Dermis blood vessel endothelial cell (primary cell): ENCODE measurements around the gene SNRNP25. TPM values are rescaled to one million over a fixed set of nuclear protein-coding genes. Genes with fewer than 3 reads are reported as not detected.

ENCODE experiments used
- DNase-seq: peaks from one replicate; pipeline ENCODE4 v3.0.0; 2010
- total RNA-seq: library from RNA; depleted of rRNA; stranded (reverse); fragments of >200 nt; gene quantifications from 2 replicates; pipeline ENCODE4 v1.2.3, GENCODE V29; 2014

Gene SNRNP25
- total RNA-seq, 1 donor from 2014 or later, result 17.9 TPM

DNA sequence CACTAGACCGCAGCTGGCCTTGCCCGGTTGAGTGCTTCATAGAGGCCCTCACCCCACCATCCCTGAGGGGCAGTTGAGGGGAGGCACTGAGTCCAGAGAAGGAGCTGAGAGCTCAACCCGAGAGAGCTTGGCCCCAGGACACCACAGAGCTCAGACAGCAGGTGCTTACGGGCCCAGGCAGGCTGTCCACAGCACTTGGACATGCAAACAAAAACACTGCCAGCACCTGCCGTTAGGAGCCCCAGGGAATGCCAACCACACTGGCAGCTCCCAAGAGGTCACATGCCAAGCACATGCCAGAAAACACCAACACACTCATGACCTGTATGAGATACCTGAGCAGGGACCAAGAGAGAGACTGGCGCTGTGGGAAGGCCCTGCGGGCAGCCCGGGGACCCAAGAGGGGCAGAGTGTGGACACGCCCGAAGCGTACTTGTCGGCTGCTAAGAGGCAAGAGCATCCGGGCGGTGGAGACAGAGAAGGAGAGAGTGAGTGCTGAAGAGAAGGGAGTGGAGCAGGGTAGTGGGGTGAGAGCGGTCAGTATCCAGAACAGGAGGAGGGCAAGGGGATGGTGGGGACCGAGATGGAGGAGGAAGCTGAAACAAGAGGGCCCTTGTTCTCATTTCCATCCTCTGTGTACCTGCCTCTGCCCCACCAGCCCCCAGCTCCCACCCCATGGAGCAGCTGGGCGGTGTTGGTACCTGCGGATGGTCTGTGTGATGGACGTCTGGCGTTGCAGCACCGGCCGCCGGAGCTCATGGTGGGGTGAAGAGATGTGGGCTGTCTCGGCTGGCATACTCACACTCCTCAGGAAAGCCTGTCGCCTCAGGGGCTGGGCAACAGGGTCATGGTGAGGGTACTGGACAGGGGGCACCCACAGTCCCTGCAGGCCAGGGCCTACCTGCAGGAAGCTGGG lies 10.6 kb downstream of the SNRNP25 start:
- DNase-seq, result no peak

DNA sequence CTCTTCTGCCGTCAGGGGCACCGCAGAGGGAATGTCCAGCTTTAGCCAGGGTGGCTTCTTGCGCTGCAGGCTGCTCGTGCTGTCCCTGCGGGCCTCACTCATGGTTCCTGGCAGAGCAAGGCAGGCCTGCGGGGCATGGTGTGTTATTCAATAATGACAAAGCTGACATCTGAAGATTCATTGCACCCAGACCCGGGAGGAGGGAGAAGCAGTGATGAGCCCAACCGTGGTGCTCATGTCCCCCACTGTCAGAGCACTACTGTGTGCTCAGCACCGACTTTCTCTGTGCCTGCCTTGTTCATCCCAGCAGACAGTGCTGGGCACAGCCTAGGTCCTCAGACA lies 11.3 kb downstream of the SNRNP25 start:
- no peak for DNase-seq

DNA sequence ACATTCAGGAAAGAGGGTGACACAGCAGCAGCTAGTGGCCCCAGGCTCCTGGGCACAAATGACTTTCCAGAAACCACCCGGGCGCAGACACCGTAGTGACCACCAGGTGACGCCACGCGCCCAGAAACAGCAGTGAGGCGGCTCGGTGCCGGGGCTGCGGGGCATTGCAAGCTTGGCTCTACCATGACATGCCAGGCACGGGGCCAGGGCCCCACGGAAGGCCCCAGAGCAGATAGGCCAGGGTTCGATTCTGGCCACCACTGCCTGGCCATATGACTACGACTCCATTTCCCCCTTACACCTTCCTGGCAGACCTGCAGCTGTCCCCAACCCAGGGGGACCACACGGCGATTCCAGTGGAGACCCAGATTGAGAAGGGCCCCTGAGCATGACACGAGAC lies 12.1 kb downstream of the SNRNP25 start:
- peak; percentile 87 for DNase-seq

DNA sequence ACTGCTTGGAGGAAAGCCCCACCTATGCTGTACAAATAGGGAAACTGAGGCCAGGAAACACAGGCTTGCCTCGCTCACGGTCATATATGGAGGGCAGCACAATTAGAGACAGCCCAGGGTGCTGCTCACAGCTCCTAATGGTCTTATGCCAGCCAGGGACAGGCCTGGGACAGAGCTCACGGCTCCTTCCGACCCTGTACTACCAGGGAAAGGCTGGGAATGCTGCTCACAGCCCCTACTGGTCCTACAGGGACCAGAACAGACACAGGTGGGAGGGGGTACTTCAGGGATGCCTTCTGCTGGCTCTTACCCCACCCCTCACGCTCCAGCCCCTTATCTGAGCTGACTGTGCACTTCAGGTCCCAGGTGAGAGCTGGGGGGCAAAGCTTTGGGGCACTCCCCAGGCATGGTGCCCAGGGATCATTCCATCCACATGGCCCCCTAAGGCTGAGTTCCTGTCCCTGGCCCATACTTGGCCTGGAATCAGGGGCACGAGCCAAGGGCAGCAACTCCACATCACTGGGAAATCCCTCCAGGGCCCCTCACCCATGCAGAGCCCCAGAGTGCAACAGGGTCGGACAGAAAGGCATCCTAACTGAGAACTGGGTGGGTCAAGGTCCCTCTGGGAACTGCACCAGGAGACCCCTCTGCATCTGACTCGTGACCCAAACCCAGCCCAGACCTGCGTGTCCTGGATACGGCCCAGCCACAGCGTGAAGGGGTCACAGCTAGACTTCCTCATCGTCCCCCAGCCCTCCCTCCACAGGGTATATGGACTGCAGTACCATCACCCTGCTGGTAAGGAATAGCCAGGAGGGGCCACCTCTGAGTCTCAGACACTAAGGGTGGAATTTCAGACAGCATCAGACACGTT lies 12.9 kb downstream of the SNRNP25 start:
- no peak for DNase-seq

DNA sequence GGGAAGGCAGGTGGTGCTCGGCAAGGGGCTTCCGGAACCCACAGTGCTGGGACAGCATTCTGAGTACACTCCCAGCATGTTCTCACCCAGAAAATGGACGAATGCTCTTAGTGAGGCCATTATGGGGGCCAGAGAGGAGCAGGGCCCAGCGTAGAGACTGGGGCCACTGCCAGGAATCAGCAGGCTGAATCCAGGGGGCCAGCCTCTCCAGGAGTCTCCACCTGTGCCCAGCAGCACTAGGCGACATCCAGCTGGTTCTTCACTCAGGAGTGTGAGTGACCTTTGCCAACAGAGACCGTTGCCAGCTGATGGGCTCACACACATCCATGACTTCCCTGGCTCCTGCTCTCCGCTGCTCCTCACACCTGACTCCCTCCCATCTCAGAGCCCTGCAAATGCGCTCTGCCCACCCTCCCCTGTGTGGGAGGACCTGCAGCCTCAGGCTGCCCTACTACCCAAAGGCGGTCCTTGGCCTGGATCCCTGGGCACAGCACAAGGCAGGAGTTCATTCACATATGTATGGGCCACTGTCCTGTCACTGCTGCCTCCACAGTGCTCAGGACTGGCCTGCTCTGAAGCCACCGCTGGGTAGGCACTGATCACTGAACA lies 13.7 kb downstream of the SNRNP25 start:
- no peak for DNase-seq

DNA sequence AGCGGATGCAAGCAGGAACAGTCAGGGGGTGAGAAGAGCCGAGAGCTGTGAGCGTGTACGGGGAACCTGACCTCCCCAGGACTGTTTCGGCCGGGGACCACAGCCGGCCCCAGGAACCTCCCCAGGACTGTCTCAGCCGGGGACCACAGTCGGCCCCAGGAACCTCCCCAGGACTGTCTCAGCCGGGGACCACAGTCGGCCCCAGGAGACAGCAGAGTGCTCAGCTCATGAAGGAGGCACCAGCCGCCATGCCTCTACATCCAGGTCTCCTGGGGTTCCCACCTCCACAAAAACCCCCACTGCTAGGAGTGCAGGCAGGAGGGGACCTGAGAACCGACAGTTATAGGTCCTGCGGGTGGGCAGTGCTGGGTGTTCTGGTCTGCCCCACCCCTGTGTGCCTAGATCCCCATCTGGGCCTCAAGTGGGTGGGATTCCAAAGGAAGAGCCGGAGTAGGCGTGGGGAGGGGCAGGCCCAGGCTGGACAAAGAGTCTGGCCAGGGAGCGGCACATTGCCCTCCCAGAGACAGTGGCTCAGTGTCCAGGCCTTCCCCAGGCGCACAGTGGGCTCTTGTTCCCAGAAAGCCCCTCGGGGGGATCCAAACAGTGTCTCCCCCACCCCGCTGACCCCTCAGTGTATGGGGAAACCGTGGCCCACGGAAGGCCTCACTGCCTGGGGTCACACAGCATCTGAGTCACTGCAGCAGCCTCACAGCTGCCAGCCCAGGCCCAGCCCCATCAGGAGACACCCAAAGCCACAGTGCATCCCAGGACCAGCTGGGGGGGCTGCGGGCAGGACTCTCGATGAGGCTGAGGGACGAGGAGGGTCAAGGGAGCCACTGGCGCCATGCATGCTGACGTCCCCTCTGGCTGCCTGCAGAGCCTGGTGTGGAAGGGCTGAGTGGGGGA lies 14.5 kb downstream of the SNRNP25 start:
- no peak for DNase-seq

DNA sequence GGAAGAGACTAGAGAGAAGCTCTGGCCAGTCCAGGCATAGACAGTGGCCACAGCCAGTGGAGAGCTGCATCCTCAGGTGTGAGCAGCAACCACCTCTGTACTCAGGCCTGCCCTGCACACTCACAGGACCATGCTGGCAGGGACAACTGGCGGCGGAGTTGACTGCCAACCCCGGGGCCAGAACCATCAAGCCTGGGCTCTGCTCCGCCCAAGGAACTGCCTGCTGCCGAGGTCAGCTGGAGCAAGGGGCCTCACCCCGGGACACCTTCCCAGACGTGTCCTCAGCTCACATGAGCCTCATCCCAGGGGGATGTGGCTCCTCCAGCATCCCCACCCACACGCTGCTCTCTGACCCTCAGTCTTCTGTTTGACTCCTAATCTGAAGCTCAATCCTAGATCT lies 15.6 kb downstream of the SNRNP25 start:
- no peak for DNase-seq

DNA sequence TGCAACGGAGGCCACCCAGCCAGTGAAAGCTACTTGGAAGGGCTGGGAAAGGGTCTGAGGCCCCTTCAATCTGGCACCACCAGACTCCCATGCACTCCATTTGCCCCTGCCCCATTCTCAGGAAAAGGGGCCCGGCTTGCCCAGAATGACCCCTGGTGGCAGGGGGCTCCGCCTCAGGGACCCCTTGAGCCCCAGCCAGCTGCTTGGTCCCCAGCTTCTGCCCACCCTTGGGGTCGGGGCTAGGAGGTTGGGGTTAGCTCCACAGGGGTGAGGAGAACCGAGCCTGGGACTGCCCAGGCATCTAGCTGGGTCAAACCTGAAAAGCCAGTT lies 17.5 kb downstream of the SNRNP25 start:
- DNase-seq, result no peak

DNA sequence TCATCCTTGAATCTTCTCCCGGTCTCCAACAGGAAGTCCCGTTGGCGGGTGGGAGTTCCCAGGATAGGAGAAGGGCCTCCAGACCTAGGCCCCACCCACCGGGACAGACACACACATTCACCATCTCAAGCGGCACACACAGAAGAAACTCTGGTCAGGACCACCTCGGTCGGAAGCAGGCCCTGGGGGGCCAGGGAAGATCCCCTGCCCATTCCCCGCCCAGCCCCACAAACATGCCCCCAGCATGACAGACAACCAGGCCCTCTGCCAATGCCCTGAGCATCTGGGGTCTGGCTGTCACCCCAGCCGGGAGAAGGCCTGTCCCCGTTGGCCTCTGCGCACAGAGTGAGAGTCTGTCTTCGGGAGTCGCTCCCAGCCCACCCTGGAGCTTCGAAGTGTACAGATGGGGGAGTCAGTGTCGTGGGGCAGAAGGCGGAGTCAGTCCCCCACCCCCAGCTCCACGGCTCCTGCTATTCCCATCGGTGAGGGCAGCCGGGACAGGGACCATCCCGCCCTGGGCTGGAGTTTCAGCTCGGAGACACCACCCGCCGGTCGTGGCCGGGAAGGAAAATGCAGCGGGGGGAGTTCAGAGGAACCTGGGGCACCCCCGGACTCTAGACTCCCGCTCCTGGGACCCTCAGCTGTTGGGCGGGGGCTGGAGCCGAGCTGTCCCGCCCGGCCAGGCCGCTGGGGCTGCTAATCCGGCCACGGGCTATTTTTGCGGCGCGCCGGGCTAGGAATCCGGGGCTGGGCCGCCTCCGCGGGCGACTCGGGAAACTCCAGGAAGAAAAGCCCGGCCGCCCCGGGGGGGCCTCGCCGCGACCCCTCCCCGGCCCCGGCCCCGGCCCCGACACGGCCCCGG lies 18.1 kb downstream of the SNRNP25 start:
- DNase-seq, result peak; percentile 60

DNA sequence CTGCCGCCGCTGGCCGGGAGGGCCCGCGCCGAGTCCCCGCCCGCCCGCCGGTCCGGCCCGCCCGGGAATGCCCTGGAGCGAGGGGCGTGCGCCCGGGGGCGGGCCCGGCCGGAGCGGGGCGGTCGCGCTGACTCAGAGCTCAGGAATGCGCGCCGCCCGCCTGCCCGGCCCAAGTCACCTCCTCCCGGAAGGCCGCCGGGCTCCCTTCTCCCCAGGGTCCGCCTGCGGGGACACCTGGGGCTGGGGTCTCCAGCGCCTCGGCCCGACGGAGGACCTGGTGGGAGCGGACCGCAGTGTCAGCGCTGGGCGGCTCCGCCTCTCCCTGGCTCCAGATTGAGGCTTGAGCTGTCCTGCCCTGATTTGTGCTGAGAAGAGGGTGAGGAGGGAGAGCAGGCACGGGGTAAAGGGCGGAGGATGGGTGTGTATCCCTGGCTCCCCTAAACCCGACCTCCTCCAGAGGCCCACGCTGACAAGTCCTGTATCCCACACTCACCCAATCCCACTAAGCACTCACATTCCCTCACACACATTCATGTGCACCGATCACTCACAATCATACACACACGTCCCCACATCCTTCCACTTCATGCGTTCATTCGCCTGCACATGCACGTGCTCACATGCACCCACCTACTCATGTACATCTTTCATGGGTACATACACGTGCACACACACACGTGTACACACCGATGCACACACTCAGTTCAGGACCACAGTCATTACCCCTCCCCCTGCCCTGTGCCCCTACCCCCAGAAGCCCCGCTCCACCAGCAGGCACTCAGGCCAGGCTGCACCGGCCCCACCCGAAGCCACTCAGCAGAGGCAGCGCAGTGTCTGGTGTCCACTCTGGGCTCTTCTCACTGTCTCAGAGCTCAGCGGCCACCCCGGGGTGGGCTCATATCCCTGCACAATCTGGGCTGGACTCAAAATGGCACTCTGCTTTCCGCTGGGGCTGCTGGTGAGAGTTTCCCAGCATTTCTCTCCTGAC lies 19.2 kb downstream of the SNRNP25 start, which contains the start of gene RHBDF1:
RHBDF1 (minus strand) TSS at position 71 of the 988 bp plus-strand sequence. CDS start 7,616 bp downstream, outside the sequence.
- peak; percentile 77 for DNase-seq

DNA sequence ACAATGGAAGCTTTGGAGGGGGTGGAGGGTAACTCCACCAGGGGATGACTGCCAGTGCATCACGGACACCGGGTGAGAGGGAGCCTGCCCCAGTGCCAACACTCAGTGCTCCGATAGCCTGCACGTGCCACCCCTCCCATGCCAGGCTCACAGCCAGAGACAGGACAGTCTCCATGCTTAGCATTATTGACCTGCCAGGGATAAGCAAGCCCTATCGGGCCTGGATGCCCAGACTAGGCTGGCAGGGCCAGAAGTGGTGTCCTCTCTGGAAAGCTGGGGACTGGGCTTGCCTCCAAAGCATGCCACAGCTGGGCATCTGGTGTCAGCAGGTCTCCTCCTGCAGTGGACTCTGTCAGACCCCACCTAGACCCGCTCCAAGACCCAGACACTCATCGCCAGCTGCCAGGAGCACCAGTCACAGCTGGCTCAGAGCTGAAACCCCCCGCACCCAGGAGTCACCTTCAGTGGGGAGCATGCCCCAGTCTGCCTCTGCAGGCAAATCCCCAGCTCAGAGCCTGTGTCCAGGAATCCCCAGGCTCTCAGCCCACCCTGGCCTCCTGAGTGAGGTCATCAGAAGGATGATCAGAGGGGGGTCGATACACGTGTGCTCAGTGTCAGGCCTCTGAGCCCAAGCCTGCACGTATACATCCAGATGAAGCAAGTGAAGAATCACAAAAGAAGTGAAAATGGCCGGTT lies 20.6 kb downstream of the SNRNP25 start:
- no peak for DNase-seq

DNA sequence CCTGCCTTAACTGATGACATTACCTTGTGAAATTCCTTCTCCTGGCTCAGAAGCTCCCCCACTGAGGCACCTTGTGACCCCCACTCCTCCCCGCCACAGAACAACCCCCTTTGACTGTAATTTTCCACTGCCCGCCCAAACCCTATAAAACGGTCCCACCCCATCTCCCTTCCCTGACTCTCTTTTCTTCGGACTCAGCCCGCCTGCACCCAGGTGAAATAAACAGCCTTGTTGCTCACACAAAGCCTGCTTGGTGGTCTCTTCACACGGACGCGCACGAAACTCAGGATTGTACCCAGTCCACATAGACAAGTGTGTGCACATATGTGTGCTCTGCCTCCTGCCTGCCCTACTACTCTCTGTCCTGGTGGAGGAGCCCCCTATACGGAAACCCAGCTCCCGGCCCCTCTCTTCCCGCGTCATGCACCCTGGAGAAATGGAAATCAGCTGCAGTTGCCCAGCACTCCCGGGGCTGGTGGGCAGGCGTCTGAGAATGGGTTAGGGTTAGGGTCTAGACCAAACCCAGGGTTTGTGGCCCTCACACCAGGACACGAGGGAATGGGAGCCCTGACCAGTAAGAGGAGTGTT lies 21.2 kb downstream of the SNRNP25 start:
- DNase-seq, result no peak

DNA sequence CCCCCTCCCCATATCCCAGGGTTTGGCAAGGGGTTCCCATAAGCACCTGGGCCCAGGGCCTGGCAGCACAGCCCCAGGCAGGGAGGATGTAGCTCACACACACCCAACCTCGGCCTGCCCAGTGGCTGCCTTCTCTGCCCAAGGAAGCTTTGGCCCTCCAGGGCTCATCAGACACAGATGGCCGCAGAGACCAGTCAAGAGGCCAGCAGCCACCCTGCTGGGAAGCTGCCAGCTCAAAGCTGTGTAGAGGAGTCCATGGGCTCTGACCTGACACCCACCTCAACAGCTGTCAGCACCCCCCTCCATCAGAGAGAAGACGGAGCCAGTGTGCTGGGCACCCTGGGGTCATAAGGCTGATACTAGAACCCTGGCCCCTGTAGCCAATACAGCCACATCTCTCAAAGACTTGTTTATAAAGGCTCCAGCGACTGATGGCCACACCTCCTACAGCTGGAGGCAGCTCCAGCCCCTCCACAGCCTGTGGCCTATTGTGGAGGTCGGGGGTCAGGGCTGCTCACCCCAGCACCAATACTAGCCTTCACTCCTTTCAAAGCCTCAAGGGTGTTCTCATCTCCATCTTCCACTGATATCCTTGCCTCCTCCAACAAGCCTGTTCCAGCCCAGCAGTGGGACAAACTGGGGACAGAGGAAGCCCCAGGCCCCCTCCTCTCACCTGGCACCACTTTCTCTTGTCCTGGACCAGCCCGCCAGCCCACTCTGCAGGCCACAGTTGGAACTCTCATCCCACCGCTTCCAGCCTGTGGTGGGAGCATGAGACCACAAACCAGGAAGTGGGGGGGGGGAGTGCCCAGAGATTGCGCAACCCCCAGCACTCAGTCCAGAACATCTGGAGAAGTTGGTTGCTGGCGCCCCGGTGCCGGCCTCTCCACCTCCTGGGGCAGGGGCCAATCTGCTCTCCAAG lies 22.2 kb downstream of the SNRNP25 start:
- peak; percentile 63 for DNase-seq

DNA sequence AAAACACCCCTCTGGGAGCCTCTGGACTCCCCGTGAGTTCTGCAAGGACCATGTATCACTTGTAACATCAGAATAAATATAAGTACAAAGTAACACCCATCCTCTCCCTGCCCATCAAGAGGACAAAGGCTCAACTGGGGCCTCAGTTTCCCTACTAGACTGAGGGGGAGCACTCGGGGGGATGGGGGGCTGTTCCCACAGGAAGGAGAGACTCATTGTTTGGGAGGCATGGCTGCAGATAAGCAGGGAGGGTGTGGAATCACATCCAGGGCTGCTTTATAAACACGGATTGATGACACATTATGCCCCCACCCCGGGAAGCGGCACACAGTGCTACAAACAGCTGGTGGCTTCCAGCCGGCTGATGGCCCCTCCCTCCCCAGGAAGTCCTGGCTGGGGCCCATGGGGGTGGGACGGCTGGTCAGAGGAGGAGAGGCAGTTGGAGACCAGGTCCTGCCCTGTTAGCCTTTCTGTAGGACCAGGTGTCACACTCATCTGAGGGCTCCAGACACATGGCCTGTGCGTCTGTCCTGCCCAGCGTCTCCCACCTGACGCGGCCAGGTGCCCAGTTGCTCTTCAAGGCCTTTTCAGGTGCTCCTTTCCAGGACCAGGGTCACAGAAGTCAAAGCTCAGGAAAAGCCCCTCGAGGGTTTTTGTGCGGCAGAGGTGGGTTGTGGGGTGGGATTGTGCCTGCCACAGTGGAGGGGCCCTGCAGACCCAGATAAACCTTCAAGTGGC lies 23.1 kb downstream of the SNRNP25 start:
- DNase-seq, result peak; percentile 72

DNA sequence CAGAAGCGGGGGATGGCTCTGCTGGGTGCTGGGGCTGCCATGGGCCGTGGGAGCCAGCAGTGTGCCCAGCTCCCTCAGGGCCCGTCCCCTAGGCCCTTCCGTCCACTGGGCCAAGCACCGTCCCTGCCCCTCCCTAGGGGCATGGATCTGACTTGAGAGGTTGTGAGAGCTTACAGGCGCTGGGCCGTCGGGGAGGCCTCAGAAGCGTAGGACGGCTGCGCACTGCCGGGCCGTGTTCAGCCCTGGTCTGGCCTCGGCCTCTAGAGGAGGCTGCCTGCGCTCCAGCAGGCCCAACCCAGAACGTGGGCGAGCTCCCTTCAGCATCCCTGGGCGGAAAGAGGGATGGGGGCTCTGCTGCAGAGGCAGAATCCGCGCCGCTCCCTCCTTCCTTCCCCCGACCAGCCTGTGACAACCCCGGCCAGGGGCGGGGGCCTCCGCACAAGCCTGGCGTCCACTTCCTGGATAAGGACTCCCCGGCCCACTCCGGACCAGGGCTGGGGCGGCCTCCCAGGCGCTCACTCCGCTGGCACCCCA lies 23.7 kb downstream of the SNRNP25 start:
- DNase-seq, result peak; percentile 75

DNA sequence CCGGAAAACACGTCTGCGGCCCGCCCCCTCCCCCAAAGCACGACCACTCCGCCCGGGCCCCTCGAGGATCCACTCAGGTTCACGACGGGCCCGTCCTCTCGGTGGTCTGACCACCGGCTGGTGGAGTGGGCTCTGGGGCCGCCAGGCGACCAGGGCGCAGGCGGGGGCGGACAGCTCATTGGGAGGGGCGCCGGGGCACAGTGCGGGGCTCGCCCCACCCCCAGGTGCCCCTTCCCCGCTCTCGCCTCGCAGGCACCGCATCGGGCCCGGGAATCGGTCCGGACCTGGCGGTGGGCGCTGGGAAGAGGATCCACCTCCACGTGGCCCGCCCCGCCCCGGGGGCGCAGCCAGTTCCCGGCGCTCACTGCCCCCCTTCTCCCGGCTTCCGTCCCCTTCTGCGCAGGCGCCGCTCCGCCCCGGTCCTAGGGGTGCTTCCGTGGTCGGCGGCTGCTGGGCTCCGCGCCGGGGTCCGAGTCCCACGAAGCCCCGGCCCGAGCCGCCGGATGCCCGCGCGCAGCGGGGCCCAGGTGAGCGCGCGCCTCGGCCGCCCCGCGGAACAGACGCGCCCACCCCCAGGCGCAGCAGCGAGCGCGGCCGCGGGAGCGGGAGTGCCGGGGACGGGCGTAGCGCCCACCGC lies 24.3 kb downstream of the SNRNP25 start, which contains the start of gene MPG:
MPG (plus strand) TSS at position 419 of the 637 bp plus-strand sequence; CDS start at position 504, 85 bp downstream.
- peak; percentile 85 for DNase-seq
